ENCODE results near the gene MAP3K5. TPM values are rescaled to one million over a fixed set of nuclear protein-coding genes. Genes with fewer than 3 reads are reported as not detected.

Gene MAP3K5
- total and polyA plus RNA-seq, 9 of the 15 experiments (the other 6 are each of a cell fraction or from before 2014, with no cell fraction given), result 2.2 to 13.0 (median 9.9) TPM

GRCh38 chr6:136567688-136568087, 224.6 kb downstream of the MAP3K5 start (continued):
- 0 out of 2 replicates have a peak, but pooled peaks have one; percentile 15 for TF ChIP-seq SMAD4 (CRISPR knock-in tag; conservative IDR thresholded peaks at IDR 0.05)
- TF ChIP-seq KLF16 (IDR thresholded peaks at IDR 0.05), result no peak
- no peak for TF ChIP-seq KLF1 (tag; IDR thresholded peaks at IDR 0.05)
- TF ChIP-seq MBD1 (CRISPR knock-in tag; IDR thresholded peaks at IDR 0.05), result no peak
- no peak for TF ChIP-seq ERF (CRISPR knock-in tag; IDR thresholded peaks at IDR 0.05)
- TF ChIP-seq NR3C1 (CRISPR knock-in tag; IDR thresholded peaks at IDR 0.05), result no peak
- no peak for TF ChIP-seq ZNF316 (IDR thresholded peaks at IDR 0.05)
- no peak for TF ChIP-seq TEAD4 (IDR thresholded peaks at IDR 0.05; ENCODE audit: low read length)
- no peak for TF ChIP-seq TEAD4 (CRISPR knock-in tag; IDR thresholded peaks at IDR 0.05; ENCODE audit: borderline replicate concordance)
- TF ChIP-seq NRF1 (conservative IDR thresholded peaks at IDR 0.05 in 1 of 2, IDR thresholded peaks at IDR 0.05 in 1 of 2), result peak; percentile 35 to 49; a peak in 3 of 4 replicates
- TF ChIP-seq KDM1A (IDR thresholded peaks at IDR 0.05), result no peak
- no peak for TF ChIP-seq ZBTB12 (CRISPR knock-in tag; IDR thresholded peaks at IDR 0.05)
